Activated T-helper 17 cell treated with anti-CD3 and anti-CD28 coated beads, Interleukin-2, amount 50 U/mL, for 72 hours (primary cell): ENCODE measurements around the gene HHLA2. TPM values are rescaled to one million over a fixed set of nuclear protein-coding genes. Genes with fewer than 3 reads are reported as not detected.

Source experiments
- ATAC-seq: fragments of 150-1000 bp; cut with Tn5 transposase; replicated peaks from 2 replicates; pipeline ENCODE4 v1.10.0; 2021; ENCODE audit warnings: mild to moderate bottlenecking, moderate library complexity
- H3K27ac Mint-ChIP-seq: one replicate; pipeline ENCODE4 v1.8.0; 2022; ENCODE audit warnings: mixed read lengths
- H3K27me3 Mint-ChIP-seq: one replicate; pipeline ENCODE4 v1.8.0; 2022; ENCODE audit warnings: mixed read lengths
- H3K36me3 Mint-ChIP-seq: one replicate; pipeline ENCODE4 v1.8.0; 2022; ENCODE audit warnings: low read depth, mild to moderate bottlenecking, mixed read lengths
- H3K4me1 Mint-ChIP-seq: one replicate; pipeline ENCODE4 v1.8.0; 2022; ENCODE audit warnings: mixed read lengths
- H3K4me3 Mint-ChIP-seq: one replicate; pipeline ENCODE4 v1.8.0; 2022; ENCODE audit warnings: mild to moderate bottlenecking, mixed read lengths
- H3K9me3 Mint-ChIP-seq: one replicate; pipeline ENCODE4 v1.8.0; 2022; ENCODE audit warnings: mixed read lengths
- total RNA-seq, 2 donors: library from RNA; stranded (reverse); gene quantifications; one replicate each; pipeline ENCODE4 v1.2.3, GENCODE V29; 2022

The HHLA2 gene
- total RNA-seq, 2 donors from 2014 or later: 1.3 to 2.0 TPM

GRCh38 chr3:108315767-108316301 lies 19.5 kb downstream of the HHLA2 start:
- no peak for ATAC-seq
- Mint-ChIP-seq H3K4me1 (no peaks in the 10 kb centered on the region), H3K27me3 (no peaks in the 10 kb centered on the region), H3K36me3 (no peaks in the 10 kb centered on the region), H3K4me3 (no peak overlapping the region), H3K27ac (no peak overlapping the region), H3K9me3 (no peaks in the 10 kb centered on the region)

- Mint-ChIP-seq H3K36me3 (no peaks in the 10 kb centered on the region), H3K27me3 (peaks cover 2% of the 10 kb centered on the region), H3K4me1 (peaks cover 5% of the 10 kb centered on the region), H3K27ac (no peak overlapping the region), H3K9me3 (no peaks in the 10 kb centered on the region), H3K4me3 (no peak overlapping the region)
- no peak for ATAC-seq
These were observed 23.2 kb downstream of the HHLA2 start for GRCh38 chr3:108319428-108320082.

DNA sequence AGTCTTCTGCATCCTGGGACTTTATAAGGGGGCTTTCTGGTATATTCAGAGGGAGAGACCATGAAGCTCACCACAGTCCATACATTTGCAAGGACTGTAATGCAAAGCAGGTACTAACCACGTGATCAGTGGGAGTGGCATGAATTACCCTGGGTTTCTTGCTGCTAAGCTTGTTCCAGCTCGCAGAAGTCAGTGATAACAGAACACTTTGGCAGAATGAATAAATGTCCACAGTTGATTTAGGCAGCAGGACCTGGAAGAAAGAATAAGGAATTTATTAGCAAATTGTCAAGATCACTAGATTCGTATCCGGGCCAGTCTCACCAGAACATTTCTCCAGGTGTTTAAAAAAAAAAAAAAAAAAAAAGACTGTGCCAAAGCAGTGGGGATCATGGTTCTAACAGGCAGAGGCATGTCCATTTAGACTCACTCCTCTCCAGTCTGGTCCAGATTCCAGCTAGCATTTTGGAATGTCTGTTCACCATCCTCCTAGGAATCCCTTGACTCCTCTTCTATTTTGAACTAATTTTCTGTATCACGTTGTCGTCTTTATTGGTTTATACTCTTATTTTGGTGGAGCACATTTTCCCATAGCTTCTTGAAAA lies 24.5 kb downstream of the HHLA2 start:
- no peak for ATAC-seq
- Mint-ChIP-seq H3K9me3 (peaks cover 4% of the 10 kb centered on the region), H3K27ac (no peak overlapping the region), H3K4me3 (no peak overlapping the region), H3K36me3 (no peaks in the 10 kb centered on the region), H3K27me3 (peaks cover 9% of the 10 kb centered on the region), H3K4me1 (peaks cover 7% of the 10 kb centered on the region)

DNA sequence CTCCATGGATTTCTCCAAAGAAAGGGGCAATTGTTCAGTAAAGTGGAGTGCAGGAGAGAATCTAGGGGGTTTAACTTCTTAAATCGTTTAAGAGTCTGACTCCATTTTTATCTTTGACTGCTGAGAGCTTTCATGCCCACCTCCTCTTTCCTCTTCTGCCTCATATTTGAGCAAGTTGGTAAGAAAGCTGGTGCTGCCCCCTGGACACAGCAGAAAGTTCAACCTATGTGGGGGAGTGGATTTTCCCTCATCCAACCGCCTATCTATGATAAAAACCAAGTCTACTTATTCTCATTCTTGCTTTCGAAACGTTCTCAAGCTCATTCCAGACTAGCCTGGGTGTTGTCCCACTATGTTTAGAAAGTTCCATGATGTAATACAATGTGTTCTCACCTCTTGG lies 26.0 kb downstream of the HHLA2 start:
- Mint-ChIP-seq H3K27me3 (peaks cover 12% of the 10 kb centered on the region), H3K36me3 (no peaks in the 10 kb centered on the region), H3K9me3 (peaks cover 13% of the 10 kb centered on the region), H3K4me1 (peaks cover 14% of the 10 kb centered on the region), H3K27ac (no peak overlapping the region), H3K4me3 (no peak overlapping the region)
- ATAC-seq: peak; percentile 68

GRCh38 chr3:108324177-108324576 lies 27.8 kb downstream of the HHLA2 start:
- H3K9me3 Mint-ChIP-seq: peaks cover 13% of the 10 kb centered on the region
- peaks cover 26% of the 10 kb centered on the region for H3K4me1 Mint-ChIP-seq
- H3K27me3 Mint-ChIP-seq: peaks cover 12% of the 10 kb centered on the region

DNA sequence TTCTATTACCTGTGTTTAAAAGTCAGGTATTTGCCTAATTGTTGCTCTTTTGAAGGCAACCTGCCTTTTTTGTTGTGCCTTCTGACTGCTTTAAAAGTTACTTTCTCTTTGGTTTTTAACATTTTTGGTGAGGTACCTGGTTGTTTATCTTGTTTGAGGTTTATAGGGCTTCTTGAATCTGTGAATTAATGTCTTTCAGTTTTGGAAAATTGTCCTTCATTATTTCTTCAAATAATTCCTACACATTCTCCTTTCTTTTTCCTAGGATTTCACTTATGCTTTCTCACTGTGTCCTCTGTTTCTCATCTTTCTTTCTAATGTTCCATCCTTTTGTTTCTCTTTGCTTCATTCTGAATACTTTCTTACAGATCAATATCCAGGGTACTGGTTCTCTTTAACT lies 30.8 kb downstream of the HHLA2 start:
- no peak overlapping the region for H3K4me3 Mint-ChIP-seq
- H3K27ac Mint-ChIP-seq: no peak overlapping the region
- no peak for ATAC-seq
- H3K36me3 Mint-ChIP-seq: no peaks in the 10 kb centered on the region
- peaks cover 33% of the 10 kb centered on the region for H3K4me1 Mint-ChIP-seq
- peaks cover 13% of the 10 kb centered on the region for H3K9me3 Mint-ChIP-seq
- peaks cover 12% of the 10 kb centered on the region for H3K27me3 Mint-ChIP-seq

More at GRCh38 chr3:108324177-108324576, 27.8 kb downstream of the HHLA2 start:
- H3K4me3 Mint-ChIP-seq: no peak overlapping the region
- no peak for ATAC-seq
- no peak overlapping the region for H3K27ac Mint-ChIP-seq
- H3K36me3 Mint-ChIP-seq: no peaks in the 10 kb centered on the region

DNA sequence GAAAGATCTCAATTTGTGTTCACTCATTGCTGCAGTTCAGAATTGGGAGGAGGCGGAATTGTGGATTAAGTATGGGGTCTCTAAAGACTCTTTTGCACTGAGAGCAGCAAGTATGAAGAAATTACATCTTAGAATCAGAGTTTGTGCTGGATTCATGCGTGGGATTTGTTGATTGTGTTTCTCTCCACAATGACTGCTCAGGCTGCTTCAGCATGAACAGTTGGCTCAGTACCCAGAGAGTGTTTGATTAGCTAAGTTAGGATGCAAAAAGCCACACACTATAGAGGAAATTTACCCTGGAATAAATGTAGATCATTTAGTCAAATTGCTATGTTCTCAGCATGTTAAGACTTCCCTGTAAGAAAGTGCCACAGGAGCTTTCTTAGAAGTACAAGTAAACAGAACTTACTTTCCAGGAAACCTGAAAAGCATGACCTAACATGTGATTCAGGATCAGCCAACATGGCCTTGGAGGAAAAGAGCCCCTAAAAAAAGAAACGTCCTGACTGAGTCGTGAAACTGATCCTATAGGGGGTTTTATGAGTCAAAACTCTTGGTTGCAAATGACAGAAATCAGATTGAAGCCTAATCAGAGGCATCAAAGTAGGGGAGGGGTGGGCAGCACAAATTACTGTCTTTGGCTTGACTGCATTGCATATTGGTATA lies 32.6 kb downstream of the HHLA2 start:
- Mint-ChIP-seq H3K9me3 (peaks cover 13% of the 10 kb centered on the region), H3K27me3 (peaks cover 12% of the 10 kb centered on the region), H3K4me1 (peaks cover 33% of the 10 kb centered on the region), H3K36me3 (no peaks in the 10 kb centered on the region), H3K27ac (peak overlapping the region; percentile 1), H3K4me3 (peak overlapping the region; percentile 5)
- peak; percentile 58 for ATAC-seq

DNA sequence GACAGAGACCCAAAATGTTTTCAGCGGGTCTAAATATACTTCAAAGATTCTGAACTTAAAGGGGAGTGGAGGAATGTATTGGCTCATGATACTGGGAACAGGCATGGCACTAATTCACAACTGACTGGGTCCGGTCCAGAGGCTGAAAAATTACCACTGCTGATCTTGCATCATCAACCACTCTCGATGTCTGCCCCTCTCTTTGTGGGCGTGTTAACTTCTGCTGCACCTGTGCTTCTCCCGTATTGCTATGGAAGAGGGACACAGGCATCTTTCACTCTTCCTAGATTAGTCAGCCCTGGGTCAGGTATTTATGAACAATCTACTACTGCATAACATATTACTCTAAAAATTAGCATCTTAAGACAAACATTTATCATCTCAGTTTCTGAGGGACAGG lies 33.2 kb downstream of the HHLA2 start:
- peaks cover 33% of the 10 kb centered on the region for H3K4me1 Mint-ChIP-seq
- peaks cover 13% of the 10 kb centered on the region for H3K9me3 Mint-ChIP-seq
- ATAC-seq: peak; percentile 41
- peaks cover 10% of the 10 kb centered on the region for H3K27me3 Mint-ChIP-seq
- H3K27ac Mint-ChIP-seq: peak overlapping the region; percentile 1
- H3K4me3 Mint-ChIP-seq: peak overlapping the region; percentile 5
- no peaks in the 10 kb centered on the region for H3K36me3 Mint-ChIP-seq

- H3K27ac Mint-ChIP-seq: peak overlapping the region; percentile 1
- H3K9me3 Mint-ChIP-seq: peaks cover 13% of the 10 kb centered on the region
- peak overlapping the region; percentile 5 for H3K4me3 Mint-ChIP-seq
- peaks cover 33% of the 10 kb centered on the region for H3K4me1 Mint-ChIP-seq
- ATAC-seq: peak; percentile 73
- H3K36me3 Mint-ChIP-seq: no peaks in the 10 kb centered on the region
- H3K27me3 Mint-ChIP-seq: peaks cover 7% of the 10 kb centered on the region
These were observed 33.6 kb downstream of the HHLA2 start for GRCh38 chr3:108329947-108330346.

- Mint-ChIP-seq H3K27ac (no peak overlapping the region), H3K36me3 (no peaks in the 10 kb centered on the region)
- peak; percentile 13 for ATAC-seq
These were observed 35.4 kb downstream of the HHLA2 start for GRCh38 chr3:108331792-108332191.

DNA sequence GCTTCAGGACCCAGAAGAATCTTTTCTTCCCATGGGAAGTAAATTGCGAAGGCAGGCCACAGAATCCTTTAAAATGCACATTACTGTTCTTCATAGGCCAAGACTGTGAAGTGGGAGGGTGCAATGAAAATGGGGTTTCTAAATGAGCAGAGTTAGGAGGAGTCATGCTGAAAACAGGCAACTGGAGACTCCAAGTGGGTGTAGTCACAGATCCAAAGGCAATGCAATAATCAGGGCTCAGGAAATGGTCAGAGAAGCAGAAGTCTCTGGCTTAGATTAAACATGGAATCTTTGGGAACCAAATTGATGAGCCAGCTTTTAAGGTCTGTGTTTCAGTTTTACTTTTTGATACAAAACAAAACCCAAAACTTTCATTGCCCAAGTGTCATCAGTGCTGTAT lies 37.6 kb downstream of the HHLA2 start:
- Mint-ChIP-seq H3K9me3 (no peaks in the 10 kb centered on the region), H3K36me3 (no peaks in the 10 kb centered on the region), H3K4me1 (peaks cover 14% of the 10 kb centered on the region), H3K27me3 (no peaks in the 10 kb centered on the region), H3K4me3 (no peak overlapping the region), H3K27ac (no peak overlapping the region)
- ATAC-seq: no peak

More at GRCh38 chr3:108331792-108332191, 35.4 kb downstream of the HHLA2 start:
- Mint-ChIP-seq H3K9me3 (peaks cover 6% of the 10 kb centered on the region), H3K27me3 (no peaks in the 10 kb centered on the region), H3K4me1 (peaks cover 28% of the 10 kb centered on the region), H3K4me3 (no peak overlapping the region)

GRCh38 chr3:108334701-108335100 lies 38.4 kb downstream of the HHLA2 start:
- Mint-ChIP-seq H3K27me3 (no peaks in the 10 kb centered on the region), H3K36me3 (no peaks in the 10 kb centered on the region), H3K4me3 (no peak overlapping the region), H3K4me1 (peaks cover 7% of the 10 kb centered on the region), H3K27ac (no peak overlapping the region), H3K9me3 (no peaks in the 10 kb centered on the region)
- no peak for ATAC-seq

DNA sequence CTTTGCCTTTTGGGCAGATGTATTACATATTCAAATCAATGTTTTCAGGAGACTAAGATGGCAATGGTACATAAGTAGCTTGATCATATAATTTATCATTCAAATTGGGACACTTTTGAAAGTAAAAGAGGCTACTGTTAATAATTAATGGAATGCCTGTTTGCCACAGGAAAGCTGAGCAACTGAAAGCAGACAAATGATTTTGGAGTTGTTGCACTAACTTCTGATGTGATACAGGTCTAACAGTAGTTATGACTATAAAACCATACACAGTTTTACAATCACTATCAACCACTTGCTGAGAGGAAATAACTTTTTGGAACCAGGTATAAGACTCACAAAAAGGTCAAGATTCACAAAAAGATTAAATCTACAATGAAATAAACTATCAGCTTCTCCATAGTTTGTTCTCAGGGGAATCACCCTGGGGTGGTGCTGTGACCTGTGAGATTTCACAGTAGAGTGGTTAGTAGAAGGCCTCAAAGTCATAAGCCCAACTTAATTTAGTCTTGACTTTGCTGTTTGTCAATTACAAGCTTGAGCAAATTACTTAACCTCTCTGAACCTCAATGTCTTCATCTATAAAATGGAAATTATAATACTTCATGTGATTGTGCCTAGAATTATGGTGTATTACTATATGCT lies 42.7 kb downstream of the HHLA2 start:
- Mint-ChIP-seq H3K4me3 (no peak overlapping the region), H3K27me3 (no peaks in the 10 kb centered on the region), H3K4me1 (peaks cover 10% of the 10 kb centered on the region), H3K36me3 (no peaks in the 10 kb centered on the region), H3K27ac (no peak overlapping the region), H3K9me3 (no peaks in the 10 kb centered on the region)
- ATAC-seq: no peak

DNA sequence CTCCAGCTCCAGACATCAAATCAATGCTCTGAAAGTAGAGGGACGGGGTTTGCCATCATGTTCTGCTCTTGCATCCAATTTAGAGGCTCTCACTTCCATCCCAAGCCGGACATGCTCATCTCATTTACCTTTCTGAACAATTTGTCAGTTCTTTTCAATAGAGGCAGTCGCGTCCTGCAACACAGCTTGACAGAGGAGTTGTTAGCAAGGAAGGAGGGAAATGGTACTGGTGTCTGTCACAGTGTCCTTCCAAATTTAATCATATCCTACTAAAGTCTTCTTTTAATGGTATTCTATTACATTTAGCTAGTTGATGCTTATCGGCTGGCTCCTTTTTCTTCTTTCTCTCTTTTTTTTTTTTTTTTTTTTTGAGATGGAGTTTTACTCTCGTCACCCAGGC lies 45.6 kb downstream of the HHLA2 start:
- Mint-ChIP-seq H3K27ac (no peak overlapping the region), H3K4me3 (no peak overlapping the region), H3K9me3 (no peaks in the 10 kb centered on the region), H3K4me1 (peaks cover 10% of the 10 kb centered on the region), H3K27me3 (no peaks in the 10 kb centered on the region), H3K36me3 (no peaks in the 10 kb centered on the region)
- ATAC-seq: no peak
